Vagina (tissue), 2 donors: ENCODE results near the gene MGA. TPM values are rescaled to one million over a fixed set of nuclear protein-coding genes. Genes with fewer than 3 reads are reported as not detected.
A peak's percentile ranks its signal among the peaks of the same experiment; 100 is the strongest.

Experiments
- DNase-seq, 2 donors: peaks; one replicate each; pipeline ENCODE4 v3.0.0-alpha.2; 2017; ENCODE audit errors: extremely low spot score in 2 of 2
- H3K27ac ChIP-seq: fragments of 200-600 bp; sonication (generic); one replicate; pipeline ENCODE4 v1.5.1; 2019
- H3K27me3 ChIP-seq: fragments of 200-600 bp; sonication (generic); one replicate; pipeline ENCODE4 v1.5.1; 2019
- H3K36me3 ChIP-seq, 2 donors: fragments of 200-600 bp; sonication (generic); one replicate each; pipeline ENCODE4 v1.5.1; 2017 to 2019
- H3K4me1 ChIP-seq: fragments of 200-600 bp; sonication (generic); one replicate; pipeline ENCODE4 v1.5.1; 2019
- H3K4me3 ChIP-seq, 2 donors: fragments of 200-600 bp; sonication (generic); 1 replicate in 1 of 2; 2 replicates in 1 of 2; pipeline ENCODE4 v1.5.1; 2016 to 2019
- H3K9me3 ChIP-seq: fragments of 200-600 bp; sonication (generic); one replicate; pipeline ENCODE4 v1.5.1; 2019
- POLR2A ChIP-seq, 2 donors: fragments of 450-650 bp; IDR thresholded peaks; one replicate each; pipeline ENCODE4 v1.6.1; 2017; ENCODE audit warnings: antibody characterized with exemption in 2 of 2, mild to moderate bottlenecking in 2 of 2, moderate library complexity in 2 of 2
- POLR2AphosphoS5 ChIP-seq, 2 donors: sonication (generic); formaldehyde crosslinking; IDR thresholded peaks; one replicate each; pipeline ENCODE4 v1.9.0; 2017; ENCODE audit warnings: antibody characterized with exemption in 2 of 2, mild to moderate bottlenecking in 2 of 2, low read depth in 1 of 2; ENCODE audit not compliant: insufficient read depth in 1 of 2
- intact Hi-C: fragments of 100-400 bp; cut with DNase I; formaldehyde crosslinking; loops from one replicate; pipeline ENCODE4 v1.15.1; 2023
- total RNA-seq: library from RNA; depleted of rRNA; stranded (reverse); fragments of >200 nt; gene quantifications from one replicate; pipeline ENCODE4 v1.2.3, GENCODE V29; 2016
- TF ChIP-seq, protein P1 (sequence below), 3 experiments: fragments of 450-650 bp in 2 of 3; fragments of 200-600 bp in 1 of 3; sonication (generic) in 1 of 3; IDR thresholded peaks; one replicate each; pipeline ENCODE4 v1.5.1; 2017 to 2019; ENCODE audit warnings: antibody characterized with exemption in 3 of 3, mild to moderate bottlenecking in 2 of 3, moderate library complexity in 2 of 3

Gene MGA
- total RNA-seq, 1 donor from 2014 or later = 44.2 TPM

DNA sequence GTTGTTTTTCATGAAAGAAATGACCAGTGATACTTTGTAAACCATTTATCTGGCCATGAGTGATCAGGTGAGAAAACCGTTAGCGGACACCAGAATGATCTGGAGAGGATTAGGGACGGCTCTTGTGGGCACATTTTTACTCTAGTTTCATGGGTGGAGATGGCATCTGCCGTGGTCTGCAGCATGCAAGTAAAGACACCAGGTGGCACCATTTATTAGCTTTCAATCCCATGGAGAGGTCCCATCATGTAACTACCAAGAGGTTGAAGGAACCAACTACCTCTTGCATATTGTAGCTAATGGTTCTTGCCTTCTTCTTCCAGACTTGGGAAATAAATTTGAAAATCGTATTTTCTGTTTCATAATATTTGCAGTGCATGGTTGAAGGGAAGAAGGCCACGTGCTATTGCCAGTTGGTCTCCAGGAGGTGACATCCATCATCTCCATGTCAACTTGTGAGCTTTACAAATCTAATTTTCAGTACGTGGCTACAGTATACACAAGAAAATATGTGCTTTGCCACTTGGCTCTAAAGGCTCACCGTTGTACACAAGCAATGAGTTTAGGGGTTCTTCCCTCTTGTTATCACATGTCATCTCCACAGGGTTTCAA lies 112.6 kb downstream of the MGA start:
- intact Hi-C loops = loop anchor here (5.0 kb wide), 1 partner anchor 39 kb away; no protein-coding TSS in a partner anchor

DNA sequence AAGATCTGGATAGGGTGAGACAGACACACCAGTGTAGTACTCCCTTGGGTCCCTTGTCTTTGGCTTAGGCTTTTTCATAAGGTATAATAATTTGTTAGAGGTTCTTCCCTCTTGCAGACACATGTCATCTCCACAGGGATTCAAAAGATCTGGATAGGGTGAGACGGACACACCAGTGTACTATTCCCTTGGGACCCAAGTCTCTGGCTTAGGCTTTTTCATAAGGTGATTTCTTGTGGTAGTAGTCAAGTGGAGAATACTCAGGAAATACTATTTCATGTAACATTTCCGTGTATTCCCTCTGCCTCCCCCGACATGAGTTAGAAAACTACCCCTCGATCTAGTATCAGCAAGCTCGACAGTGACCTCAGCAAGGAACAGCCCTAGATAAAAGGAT lies 113.1 kb downstream of the MGA start:
- TF ChIP-seq POLR2A (IDR thresholded peaks at IDR 0.05) (no peak), POLR2AphosphoS5 (IDR thresholded peaks at IDR 0.05; ENCODE audit: insufficient read depth in 1 of 2, low read depth in 1 of 2) (no peak)
- TF ChIP-seq, protein P1, sequence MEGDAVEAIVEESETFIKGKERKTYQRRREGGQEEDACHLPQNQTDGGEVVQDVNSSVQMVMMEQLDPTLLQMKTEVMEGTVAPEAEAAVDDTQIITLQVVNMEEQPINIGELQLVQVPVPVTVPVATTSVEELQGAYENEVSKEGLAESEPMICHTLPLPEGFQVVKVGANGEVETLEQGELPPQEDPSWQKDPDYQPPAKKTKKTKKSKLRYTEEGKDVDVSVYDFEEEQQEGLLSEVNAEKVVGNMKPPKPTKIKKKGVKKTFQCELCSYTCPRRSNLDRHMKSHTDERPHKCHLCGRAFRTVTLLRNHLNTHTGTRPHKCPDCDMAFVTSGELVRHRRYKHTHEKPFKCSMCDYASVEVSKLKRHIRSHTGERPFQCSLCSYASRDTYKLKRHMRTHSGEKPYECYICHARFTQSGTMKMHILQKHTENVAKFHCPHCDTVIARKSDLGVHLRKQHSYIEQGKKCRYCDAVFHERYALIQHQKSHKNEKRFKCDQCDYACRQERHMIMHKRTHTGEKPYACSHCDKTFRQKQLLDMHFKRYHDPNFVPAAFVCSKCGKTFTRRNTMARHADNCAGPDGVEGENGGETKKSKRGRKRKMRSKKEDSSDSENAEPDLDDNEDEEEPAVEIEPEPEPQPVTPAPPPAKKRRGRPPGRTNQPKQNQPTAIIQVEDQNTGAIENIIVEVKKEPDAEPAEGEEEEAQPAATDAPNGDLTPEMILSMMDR (IDR thresholded peaks at IDR 0.05) = no peak
- H3K4me3 ChIP-seq = peak overlapping the region; percentile 54 to 76
- no peaks in the 10 kb centered on the region for H3K36me3 ChIP-seq
- intact Hi-C loops = loop anchor here (5.0 kb wide), 1 partner anchor 39 kb away; no protein-coding TSS in a partner anchor
- H3K27me3 ChIP-seq = no peaks in the 10 kb centered on the region
- no peak for DNase-seq
- peak overlapping the region; percentile 87 for H3K27ac ChIP-seq
- H3K4me1 ChIP-seq = peaks cover 46% of the 10 kb centered on the region
- no peaks in the 10 kb centered on the region for H3K9me3 ChIP-seq

More for the DNA sequence above, 112.6 kb downstream of the MGA start:
- Histone ChIP-seq H3K27ac (peak overlapping the region; percentile 87), H3K27me3 (no peaks in the 10 kb centered on the region), H3K36me3 (peaks cover 0 to 2% of the 10 kb centered on the region in 2 donors), H3K9me3 (no peaks in the 10 kb centered on the region), H3K4me3 (no peak overlapping the region), H3K4me1 (peaks cover 41% of the 10 kb centered on the region)
- DNase-seq = no peak
- no peak for TF ChIP-seq POLR2A (IDR thresholded peaks at IDR 0.05)
- TF ChIP-seq POLR2AphosphoS5 (IDR thresholded peaks at IDR 0.05; ENCODE audit: insufficient read depth in 1 of 2, low read depth in 1 of 2) = peak in 1 of 2 donors; percentile 55
- TF ChIP-seq, protein P1 (IDR thresholded peaks at IDR 0.05) = peak in 2 of 3 experiments; percentile 59

DNA sequence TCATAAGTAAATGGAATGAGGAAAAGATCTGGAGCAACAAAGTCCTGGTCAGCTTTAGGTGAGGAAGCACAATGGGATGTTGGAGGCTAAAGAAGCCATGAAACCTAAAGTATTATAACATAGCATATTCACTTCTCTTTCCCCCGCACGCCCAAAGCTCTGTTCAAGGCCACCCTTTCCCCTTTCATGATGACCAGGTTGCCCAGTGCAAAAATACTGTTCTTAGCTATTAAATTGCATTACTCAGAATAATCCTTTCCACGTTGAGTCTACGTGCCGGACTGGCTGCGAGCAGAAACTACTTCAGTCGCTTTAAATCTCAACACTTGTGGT lies 113.5 kb downstream of the MGA start:
- Histone ChIP-seq H3K36me3 (no peaks in the 10 kb centered on the region), H3K4me1 (peaks cover 49% of the 10 kb centered on the region), H3K27me3 (no peaks in the 10 kb centered on the region), H3K9me3 (no peaks in the 10 kb centered on the region), H3K27ac (peak overlapping the region; percentile 87), H3K4me3 (peak overlapping the region; percentile 54 to 76)
- no peak for DNase-seq
- intact Hi-C loops = loop anchor here (5.0 kb wide), 1 partner anchor 39 kb away; no protein-coding TSS in a partner anchor
- TF ChIP-seq POLR2A (IDR thresholded peaks at IDR 0.05) = no peak
- no peak for TF ChIP-seq POLR2AphosphoS5 (IDR thresholded peaks at IDR 0.05; ENCODE audit: insufficient read depth in 1 of 2, low read depth in 1 of 2)
- TF ChIP-seq, protein P1 (IDR thresholded peaks at IDR 0.05) = no peak

DNA sequence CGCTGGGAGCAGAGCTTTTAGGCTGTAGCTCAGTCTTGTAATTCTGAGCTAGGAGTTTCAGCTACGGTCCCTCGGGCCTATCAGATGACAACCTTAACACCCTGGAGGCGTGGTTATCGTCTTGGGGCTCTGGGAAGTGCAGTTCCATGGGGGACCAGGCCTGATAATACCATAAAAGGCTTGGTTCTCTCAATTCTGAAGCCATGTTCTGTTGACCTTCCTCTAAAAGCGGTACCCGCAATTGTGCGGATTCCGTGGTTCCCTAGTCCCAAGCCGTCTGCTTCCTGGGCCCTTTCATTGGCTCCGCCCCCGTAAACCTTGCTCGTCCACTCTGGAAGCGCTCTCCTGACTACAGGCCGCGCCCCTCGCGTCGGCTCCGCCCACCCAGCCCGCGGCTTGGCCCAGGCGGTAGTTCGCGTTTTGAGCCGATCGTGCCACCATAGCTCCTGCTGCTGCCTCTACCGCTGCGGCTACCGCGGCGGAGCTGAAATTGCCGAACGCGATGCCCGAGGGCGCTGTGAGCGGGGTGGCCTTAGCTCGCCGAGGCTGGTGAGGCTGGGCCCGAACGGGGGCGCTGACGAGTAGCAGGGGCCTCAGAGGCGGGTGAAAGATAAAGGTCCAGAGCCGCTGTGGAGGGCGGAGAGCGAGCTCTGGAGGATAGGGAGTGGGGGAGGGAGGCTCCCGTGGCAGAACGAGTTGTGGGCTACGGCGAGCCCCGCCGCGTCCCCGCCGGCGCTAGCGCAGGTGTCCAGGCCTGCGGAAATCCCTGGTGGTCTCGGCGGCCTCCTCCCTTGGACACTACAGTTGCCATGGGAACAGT lies 114.1 kb downstream of the MGA start, which contains the start of gene MAPKBP1:
MAPKBP1 (plus strand) TSS at position 423 of the 820 bp plus-strand sequence. CDS start 792 bp downstream, outside the sequence.
- Histone ChIP-seq H3K27ac (peak within 1 kb of the TSS; percentile 87), H3K36me3 (no peaks in the 10 kb centered on the region), H3K9me3 (no peaks in the 10 kb centered on the region), H3K27me3 (no peaks in the 10 kb centered on the region), H3K4me1 (peaks cover 55% of the 10 kb centered on the region), H3K4me3 (peak within 1 kb of the TSS; percentile 54 to 76)
- intact Hi-C loops = loop anchor here (5.0 kb wide), 1 partner anchor 38 kb away; no protein-coding TSS in a partner anchor
- TF ChIP-seq POLR2AphosphoS5 (IDR thresholded peaks at IDR 0.05; ENCODE audit: insufficient read depth in 1 of 2, low read depth in 1 of 2) (peak; percentile 96 to 99), POLR2A (IDR thresholded peaks at IDR 0.05) (peak in 1 of 2 donors; percentile 52)
- TF ChIP-seq, protein P1 (IDR thresholded peaks at IDR 0.05) = peak in 2 of 3 experiments; percentile 17 to 40
- peak in 1 of 2 donors; percentile 97 for DNase-seq
